ENCODE data around the gene CCDC24. TPM values are rescaled to one million over a fixed set of nuclear protein-coding genes. Genes with fewer than 3 reads are reported as not detected.
A peak's percentile ranks its signal among the peaks of the same experiment; 100 is the strongest.

The CCDC24 gene
- total RNA-seq, 1 experiment from 2014 or later: 10.6 TPM

DNA sequence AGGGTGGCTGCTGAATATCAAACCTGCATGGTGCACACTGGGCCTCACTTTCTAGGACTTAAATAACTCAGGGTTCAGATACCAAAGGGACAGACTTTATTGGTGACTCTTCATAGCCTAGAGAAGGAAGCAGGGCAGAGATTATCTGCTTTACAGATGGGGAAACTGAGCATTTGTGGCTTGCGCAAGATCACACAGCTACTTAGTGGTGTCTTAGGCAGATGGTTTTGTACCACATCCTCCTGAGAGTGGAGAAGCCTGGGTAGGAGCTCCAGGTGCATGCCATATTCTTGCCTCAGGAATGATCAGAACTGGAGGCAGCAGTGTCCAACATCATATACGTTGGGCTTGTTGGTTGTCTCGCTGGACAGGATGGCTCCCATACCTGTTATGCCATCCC lies 28.4 kb upstream of the CCDC24 start:
- DNase-seq (ENCODE audit: low read depth): no peak

DNA sequence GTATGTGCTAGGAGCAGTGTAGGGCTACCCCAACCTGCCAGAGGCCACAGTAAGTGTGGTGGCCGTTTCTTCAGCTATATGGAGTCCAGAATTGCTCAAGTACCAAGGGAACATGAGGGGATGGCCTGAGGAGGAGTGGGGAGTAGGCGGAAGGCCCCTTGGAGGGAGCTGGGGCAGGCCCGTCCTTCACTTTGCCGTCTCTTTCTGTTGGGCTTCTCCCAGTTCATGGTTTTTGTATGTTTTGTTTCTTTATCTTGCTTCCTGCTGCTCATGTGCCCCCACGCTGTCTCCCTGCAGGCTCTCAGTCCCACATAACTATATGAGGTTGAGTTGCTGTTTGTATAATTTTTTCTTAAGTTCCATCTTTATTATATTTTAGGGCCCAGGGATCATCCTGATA lies 27.5 kb upstream of the CCDC24 start:
- DNase-seq (ENCODE audit: low read depth): no peak

DNA sequence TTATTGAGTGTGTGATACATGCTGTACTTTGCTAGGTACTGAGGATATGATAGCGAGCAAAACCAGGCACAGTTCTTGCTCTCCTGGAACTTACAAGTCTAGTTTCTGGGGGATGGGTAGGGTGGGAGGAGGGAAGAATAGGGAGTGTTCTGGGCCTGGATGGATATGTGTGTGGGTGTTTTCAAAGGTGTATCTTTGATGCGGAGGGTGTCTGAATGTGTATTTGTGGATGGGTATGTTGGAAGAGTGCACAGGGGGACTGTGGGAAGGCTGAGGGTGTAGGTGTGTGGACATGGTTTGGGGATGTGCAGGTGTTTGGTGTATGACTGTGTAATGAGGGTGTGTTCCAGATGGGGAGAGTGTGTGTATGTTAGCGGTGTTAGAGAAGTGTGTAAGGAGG lies 26.1 kb upstream of the CCDC24 start:
- no peak for DNase-seq (ENCODE audit: low read depth)

DNA sequence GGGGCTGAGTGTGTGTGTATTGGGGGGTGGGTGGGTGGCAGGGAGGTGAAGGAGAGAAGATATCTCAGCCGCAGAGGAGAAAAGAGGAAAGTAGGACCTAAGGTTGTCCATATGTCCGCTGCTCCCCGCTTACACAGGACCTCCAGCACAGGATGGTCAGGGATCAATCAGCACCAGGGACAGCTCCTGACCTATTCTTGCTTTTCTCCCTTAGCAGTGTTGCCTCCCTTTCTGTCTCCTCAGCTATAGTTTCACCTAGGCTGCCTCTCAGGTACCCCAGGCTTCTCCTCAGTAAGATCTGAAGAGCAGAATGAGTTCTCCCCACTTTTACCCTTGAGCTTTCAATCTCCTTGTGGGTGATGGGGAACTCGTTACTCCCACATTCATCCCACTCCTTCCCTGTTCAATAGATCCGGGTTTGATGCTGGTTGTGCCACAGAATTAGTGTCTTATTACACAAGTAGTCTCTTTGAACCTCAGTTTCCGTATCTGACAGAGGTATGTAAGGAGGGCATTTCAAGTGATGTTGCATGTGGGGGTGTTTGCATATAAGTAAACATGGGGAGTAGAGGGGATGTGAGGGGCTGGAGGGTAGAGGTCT lies 23.0 kb upstream of the CCDC24 start:
- DNase-seq (ENCODE audit: low read depth): peak; percentile 47

DNA sequence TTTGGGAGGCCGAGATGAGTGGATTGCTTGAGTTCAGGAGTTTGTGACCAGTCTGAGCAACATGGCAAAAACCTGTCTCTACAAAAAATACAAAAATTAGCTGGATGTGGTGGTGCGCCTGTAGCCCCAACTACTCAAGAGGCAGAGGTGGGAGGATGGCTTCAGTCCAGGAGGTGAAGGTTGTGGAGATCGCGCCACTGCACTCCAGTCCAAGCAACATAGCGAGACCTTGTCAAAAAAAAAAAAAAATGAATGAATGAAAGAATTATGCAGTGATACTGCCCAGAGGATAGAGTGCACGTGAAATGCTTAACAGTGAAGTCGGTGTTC lies 22.0 kb upstream of the CCDC24 start:
- DNase-seq (ENCODE audit: low read depth): no peak

DNA sequence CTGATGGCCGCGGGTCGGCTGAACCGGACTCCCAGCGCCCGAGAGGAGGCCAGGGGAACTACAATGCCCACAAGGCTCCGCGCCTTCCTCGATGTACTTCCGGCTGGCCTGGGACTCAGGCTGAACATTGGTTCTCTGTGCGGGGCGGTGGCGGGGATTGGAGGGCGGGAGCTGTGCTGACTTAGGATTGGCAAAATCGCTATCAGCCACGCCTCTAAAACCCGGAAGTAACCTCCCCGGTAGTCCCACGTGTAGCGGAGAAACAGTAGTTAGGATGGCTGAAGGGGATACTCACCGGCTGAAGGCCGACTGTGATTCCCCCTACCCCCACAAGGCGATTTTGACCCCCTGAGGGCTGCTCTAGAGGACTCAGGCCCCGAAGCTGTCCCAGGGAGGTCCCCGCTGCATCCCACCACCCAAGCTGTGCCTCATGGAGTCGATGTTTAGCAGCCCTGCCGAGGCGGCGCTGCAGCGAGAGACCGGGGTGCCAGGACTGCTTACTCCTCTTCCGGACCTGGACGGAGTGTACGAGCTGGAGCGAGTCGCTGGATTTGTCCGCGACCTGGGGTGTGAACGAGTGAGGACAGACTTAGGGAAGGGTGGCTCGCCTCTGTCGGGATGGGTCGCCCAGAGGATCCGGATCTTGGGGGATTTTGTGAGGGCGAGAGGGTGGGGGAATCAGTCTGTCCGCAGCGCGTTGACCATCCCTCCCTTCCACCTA lies 21.5 kb upstream of the CCDC24 start, which contains the start of gene DPH2:
TSS of gene DPH2 (plus strand) at position 265 of the 721 bp plus-strand sequence. CDS start at position 431, 166 bp downstream.
- DNase-seq (ENCODE audit: low read depth): peak; percentile 98

DNA sequence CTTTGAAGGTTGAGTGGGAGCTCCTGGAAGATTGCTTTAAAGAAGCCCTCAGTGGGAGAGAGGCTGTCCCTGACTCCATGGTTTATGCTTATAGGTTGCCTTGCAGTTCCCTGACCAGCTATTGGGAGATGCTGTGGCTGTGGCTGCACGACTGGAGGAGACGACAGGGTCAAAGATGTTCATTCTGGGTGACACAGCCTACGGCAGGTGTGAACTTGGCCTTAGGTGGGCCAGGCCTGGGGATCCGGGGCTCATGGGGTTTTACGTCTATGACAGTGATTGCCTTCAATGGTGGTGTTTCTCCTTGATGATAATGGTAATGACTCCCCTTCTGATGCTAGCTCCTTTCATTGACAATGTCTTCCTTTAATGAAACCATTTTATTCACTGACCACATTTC lies 20.9 kb upstream of the CCDC24 start:
- DNase-seq (ENCODE audit: low read depth): no peak

DNA sequence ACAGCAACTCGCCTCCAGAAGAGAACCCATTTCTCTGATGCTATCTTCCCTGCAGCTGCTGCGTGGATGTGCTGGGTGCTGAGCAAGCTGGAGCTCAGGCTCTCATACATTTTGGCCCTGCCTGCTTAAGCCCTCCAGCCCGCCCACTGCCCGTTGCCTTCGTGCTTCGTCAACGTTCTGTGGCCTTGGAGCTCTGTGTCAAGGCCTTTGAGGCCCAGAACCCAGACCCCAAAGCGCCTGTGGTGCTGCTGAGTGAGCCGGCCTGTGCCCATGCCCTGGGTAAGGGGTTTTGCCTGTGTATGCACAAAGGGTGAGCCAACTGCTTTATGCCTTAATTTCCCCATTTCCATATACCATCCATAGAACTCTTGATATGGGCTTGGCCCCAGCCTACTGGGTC lies 20.5 kb upstream of the CCDC24 start:
- no peak for DNase-seq (ENCODE audit: low read depth)

DNA sequence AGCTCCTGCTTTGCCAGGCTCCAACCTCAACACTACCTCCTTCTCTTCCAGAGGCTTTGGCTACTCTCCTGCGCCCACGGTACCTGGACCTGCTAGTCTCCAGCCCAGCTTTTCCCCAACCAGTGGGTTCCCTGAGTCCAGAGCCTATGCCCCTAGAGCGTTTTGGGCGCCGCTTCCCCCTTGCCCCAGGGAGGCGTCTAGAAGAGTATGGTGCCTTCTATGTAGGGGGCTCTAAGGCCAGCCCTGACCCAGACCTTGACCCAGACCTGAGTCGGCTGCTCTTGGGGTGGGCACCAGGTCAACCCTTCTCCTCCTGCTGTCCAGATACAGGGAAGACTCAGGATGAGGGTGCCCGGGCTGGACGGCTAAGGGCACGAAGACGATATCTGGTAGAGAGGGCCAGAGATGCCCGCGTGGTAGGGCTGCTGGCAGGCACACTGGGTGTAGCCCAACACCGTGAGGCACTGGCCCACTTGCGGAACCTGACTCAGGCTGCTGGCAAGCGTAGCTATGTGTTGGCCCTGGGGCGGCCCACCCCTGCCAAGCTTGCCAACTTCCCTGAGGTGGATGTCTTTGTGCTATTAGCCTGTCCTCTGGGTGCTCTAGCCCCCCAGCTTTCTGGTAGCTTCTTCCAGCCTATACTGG lies 19.9 kb upstream of the CCDC24 start:
- DNase-seq (ENCODE audit: low read depth): no peak

DNA sequence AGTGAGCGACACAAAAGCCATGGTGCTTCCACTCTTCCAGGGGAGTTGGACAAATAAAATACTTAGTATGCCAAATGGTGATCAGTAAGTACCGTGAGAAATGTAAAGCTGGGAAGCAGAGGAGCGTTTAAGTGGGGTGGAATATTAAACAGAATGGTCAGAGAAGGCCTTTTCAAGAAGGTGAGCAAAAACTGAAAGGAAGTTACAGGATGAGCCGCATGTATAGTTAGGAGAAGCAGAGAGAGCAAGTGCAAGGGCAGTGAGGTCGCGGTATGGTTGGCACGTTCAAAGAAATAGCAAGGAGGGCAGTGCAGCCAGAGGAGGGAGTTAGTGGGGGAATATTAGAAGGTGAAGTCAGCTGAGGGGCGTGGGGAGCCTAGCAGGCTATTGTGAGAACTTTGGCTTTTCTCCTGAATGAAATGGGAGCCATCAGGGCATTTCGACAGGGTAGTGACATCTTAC lies 17.4 kb upstream of the CCDC24 start:
- peak; percentile 34 for DNase-seq (ENCODE audit: low read depth)

DNA sequence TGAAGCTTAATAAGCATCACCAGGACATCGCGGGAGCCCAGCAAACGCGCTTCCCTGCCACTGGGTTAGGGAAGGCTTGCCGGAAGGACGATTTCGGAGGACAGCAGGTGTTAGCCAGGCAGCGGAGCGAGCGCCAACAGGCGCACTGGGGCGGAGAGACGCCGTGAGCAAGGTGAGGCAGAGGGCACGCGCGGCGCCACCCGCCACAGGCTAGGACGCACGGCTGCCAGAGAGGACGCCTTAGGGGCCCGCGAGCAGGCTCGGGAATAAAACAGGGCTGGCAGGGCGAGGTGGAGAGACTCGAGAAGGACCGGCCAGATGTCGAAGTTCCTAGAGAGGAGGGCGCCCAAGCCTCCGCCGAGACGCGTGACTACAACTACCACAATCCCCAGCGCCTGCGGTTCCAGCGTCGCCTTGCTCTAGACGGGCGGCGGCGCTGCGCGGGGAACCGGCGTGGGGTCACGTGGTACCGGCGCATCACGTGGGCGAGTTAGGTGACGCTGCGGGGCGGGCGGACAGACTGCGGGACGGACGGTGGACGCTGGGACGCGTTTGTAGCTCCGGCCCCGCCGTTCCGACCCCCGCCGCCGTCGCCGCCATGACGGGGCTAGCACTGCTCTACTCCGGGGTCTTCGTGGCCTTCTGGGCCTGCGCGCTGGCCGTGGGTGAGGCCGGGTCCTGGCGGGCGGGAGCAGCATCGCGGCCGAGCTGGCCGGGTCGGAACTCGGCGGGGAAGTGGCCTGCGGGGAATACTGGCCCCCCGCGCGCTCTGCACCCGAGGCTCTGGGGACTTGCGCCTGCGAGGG lies 16.8 kb upstream of the CCDC24 start, which contains the start of gene ATP6V0B:
TSS of gene ATP6V0B (plus strand) at position 518 of the 806 bp plus-strand sequence. CDS start at position 599, 81 bp downstream.
- DNase-seq (ENCODE audit: low read depth): peak; percentile 94

DNA sequence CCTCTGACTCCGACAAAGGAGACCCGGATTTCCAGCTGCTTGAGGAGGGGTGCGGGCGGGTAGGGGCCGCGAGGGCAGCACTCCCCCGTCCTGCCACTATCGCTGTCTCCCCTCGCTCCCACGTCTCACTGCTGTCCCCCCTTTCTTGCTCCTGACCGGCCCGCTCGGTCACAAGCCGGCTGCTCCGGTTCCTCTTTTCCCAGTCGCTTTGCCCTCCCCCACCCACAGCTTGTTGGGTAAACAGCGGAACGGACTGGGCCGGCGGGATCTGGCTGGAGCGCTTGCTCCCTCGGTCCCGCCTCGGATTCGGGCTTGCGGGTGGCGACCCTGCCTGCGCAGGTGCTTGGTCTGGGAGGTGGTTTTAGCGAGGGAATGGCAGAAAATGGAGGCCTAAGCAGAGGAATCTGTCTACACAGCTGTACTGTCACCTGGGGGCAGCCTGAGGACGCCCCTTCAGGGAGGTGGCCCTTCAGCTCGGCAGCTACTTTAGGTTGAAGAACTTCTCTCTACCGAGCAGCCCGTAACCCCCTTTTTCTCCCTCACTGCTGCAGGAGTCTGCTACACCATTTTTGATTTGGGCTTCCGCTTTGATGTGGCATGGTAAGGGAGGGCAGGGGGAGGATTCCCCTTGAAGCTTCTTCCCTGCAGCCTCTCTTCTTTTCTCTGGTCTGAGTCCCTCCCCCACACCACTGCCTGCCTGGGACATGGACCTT lies 16.0 kb upstream of the CCDC24 start:
- DNase-seq (ENCODE audit: low read depth): peak; percentile 40

DNA sequence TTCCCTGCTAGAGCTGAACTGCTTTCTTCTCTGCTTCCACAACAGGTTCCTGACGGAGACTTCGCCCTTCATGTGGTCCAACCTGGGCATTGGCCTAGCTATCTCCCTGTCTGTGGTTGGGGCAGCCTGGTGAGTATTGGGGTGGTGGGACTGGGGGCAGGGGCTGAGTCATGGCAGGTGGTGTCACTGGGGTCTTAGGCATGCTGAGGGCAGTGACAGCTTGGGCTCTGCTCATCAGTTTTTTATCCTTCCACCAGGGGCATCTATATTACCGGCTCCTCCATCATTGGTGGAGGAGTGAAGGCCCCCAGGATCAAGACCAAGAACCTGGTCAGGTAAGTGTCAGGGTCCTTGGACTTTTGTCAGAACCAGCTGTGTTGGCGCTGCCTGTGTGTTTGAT lies 15.4 kb upstream of the CCDC24 start:
- no peak for DNase-seq (ENCODE audit: low read depth)

DNA sequence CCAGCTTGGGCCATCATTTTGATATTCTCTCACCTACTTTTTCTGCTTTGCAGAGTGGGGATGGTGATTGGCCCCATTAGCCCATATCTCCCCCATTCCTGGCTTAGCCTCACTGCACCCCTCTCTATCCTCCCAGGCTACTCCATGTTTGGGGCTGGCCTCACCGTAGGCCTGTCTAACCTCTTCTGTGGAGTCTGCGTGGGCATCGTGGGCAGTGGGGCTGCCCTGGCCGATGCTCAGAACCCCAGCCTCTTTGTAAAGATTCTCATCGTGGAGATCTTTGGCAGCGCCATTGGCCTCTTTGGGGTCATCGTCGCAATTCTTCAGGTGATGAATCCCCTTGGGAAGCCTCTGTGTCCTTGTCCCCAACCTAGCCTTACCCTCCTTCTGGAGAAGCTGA lies 14.5 kb upstream of the CCDC24 start:
- DNase-seq (ENCODE audit: low read depth): no peak

DNA sequence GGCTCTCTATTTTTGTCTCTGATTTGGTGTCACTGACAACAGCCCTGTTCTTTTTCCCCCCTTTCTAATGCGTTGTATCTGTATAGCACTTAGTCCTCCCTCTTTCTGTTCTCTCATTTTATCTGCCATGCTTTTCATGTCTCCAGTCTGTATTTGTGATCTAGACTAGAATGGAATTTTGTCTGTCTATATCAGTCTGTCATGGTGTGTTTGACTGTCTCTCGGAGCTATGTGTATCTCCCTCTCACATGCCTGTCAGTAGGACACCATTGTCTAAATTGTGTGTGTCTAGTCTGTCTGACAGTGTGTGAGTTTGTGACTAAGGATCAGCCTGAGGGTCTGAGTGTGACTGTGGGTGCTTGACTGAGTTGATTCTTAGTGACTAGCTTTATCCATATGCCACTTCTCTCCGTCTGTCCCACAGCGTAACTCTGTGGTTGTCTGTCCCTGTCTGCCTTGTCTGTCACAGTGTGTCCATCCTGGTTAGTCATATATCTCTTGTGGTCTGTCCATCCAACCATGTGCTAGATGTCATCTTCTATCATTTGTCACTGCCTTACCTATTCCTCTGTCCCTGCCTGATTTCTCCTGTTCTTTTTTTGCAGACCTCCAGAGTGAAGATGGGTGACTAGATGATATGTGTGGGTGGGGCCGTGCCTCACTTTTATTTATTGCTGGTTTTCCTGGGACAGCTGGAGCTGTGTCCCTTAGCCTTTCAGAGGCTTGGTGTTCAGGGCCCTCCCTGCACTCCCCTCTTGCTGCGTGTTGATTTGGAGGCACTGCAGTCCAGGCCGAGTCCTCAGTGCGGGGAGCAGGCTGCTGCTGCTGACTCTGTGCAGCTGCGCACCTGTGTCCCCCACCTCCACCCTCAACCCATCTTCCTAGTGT lies 13.8 kb upstream of the CCDC24 start:
- DNase-seq (ENCODE audit: low read depth): no peak

DNA sequence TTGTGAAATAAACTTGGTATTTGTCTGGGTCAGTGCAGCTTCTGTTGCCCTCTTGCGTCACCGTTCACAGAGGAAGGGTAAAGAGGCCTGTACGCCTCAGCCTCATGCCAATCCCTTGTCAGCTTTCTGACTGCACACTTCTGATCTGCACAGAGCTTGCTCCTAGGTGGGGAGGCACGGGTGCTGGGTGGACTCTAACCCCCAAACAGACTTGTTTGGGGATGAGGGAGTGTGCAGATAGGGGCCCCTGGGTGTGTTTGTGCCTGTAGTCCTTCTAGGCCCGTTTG lies 13.2 kb upstream of the CCDC24 start:
- DNase-seq (ENCODE audit: low read depth): no peak

DNA sequence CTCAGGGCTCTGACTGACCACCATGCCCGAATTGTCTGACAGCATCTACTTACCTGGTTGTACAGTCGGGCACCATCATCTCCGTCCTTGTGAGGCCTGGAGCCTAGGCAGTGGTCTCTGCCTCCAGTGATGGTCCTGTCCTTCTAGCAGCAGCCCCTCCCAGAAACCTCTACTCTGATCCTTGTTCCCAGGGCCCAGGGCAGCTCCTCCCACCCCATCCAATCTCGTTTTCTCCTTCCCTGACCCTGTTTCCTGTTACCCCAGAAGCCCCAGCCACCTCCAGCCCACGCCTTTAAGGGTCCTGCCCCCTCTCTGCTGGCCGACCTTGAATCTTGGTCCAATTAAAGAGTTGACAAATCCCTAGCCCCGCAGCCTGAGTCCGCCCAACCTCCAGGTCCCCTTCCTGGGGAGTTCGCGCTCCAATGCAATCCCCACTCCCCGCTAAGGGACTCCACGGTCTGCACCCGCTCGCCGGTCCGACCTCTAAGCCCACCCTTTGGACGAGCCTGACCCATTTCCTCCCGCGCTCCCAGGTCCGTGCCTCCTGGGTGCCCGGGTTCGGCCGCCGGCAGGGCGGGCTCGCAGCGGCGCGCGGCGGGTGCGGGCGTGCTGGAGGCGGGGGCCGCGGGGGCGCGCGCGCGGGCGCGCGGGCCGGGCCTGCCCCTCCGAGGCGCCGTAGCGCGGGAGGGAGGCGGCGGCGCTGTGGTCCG lies 12.7 kb upstream of the CCDC24 start, which contains the start of gene B4GALT2:
TSS of gene B4GALT2 (plus strand) at position 660 of the 710 bp plus-strand sequence. CDS start 1,951 bp downstream, outside the sequence.
- peak; percentile 41 for DNase-seq (ENCODE audit: low read depth)

DNA sequence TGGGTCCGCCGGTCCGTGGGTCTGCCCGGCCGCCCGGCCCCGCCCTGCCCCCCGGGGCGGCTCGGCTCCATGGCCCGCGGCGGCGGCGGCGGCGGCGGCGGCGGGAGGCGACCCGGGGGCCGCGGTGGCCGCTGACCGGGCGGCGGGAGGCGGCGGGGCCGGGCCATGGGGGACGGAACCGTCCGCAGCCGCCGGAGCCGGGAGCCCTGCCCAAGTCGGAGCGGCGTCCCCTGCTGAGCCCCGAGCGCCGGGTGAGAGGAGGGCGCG lies 12.2 kb upstream of the CCDC24 start:
- DNase-seq (ENCODE audit: low read depth): no peak

DNA sequence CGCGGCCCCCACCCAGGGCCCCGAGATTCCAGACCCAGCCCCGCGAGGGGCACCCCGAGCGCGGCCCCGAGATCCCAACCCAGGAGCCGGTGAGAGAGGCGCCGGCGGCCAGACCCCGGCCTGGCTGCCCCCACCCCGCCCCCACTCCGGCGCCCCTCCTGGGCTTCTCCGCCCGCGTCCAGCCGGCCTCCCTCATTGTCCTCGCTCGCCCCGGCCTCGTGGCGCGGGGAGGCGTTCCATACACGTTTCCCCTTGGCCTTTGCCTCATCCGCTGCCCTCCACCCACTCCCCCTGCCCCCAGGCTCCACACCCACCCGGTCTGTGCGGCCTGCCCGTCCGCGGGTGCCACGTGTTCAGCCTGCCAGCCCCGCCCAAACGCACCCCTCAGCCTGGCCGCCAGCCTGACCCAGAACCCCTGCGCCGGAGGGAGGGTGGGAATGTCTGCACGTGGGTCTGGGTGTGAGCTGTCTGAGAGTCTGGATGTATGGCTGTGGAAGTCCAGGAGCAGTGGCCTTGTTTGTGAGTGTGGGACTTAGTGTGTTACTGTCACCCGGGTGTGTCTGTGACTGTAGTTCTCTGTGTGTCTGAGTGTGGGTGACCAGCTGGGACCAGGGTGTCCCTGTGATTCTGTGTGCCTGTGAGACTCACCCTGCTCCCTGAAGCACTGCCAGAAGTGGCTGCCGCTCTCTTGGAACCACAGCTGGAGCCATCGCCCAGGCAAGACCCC lies 11.7 kb upstream of the CCDC24 start:
- peak; percentile 58 for DNase-seq (ENCODE audit: low read depth)
